ENCODE results near the gene PSME2.
"Not testable (repeated sequence)": the region's sequence is repeated elsewhere in the genome, so short reads cannot be mapped to it uniquely, and the experiment has no call there.

The PSME2 gene

GRCh38 chr14:24114532-24115421 is 31.6 kb downstream of the PSME2 start, which contains the start of the genes DCAF11 and NRL:
Gene DCAF11 (plus strand): TSS chr14:24114777. CDS start chr14:24115595, 818 bp downstream.
Gene NRL (minus strand): TSS chr14:24114949. CDS start chr14:24082848, 32,101 bp downstream.
- DNase-seq (ENCODE audit: low spot score): peak; percentile 99

- peak; percentile 81 for DNase-seq (ENCODE audit: low spot score)
Observed at GRCh38 chr14:24113801-24114531, 32.4 kb downstream of the PSME2 start.

- DNase-seq (ENCODE audit: low spot score): no peak
Observed at GRCh38 chr14:24113379-24113800, 33.0 kb downstream of the PSME2 start.

GRCh38 chr14:24110523-24110922 is 35.9 kb downstream of the PSME2 start:
- no peak for DNase-seq (ENCODE audit: low spot score)

- no peak for DNase-seq (ENCODE audit: low spot score)
Observed at GRCh38 chr14:24110060-24110459, 36.4 kb downstream of the PSME2 start.

- no peak for DNase-seq (ENCODE audit: low spot score)
Observed at GRCh38 chr14:24108336-24108874, 38.0 kb downstream of the PSME2 start.

GRCh38 chr14:24106672-24107271 is 39.6 kb downstream of the PSME2 start:
- no peak for DNase-seq (ENCODE audit: low spot score)

- not testable (repeated sequence) for DNase-seq (ENCODE audit: low spot score)
Observed at GRCh38 chr14:24105609-24106239, 40.7 kb downstream of the PSME2 start.

- DNase-seq (ENCODE audit: low spot score): no peak
Observed at GRCh38 chr14:24103451-24103850, 43.0 kb downstream of the PSME2 start.

GRCh38 chr14:24102357-24103048 is 43.9 kb downstream of the PSME2 start:
- DNase-seq (ENCODE audit: low spot score): no peak

GRCh38 chr14:24100982-24101494 is 45.4 kb downstream of the PSME2 start:
- no peak for DNase-seq (ENCODE audit: low spot score)

GRCh38 chr14:24100197-24100981 is 46.0 kb downstream of the PSME2 start:
- DNase-seq (ENCODE audit: low spot score): no peak

- DNase-seq (ENCODE audit: low spot score): no peak
Observed at GRCh38 chr14:24098927-24099813, 47.2 kb downstream of the PSME2 start.

GRCh38 chr14:24098229-24098926 is 48.0 kb downstream of the PSME2 start:
- DNase-seq (ENCODE audit: low spot score): no peak

GRCh38 chr14:24096545-24097181 is 49.7 kb downstream of the PSME2 start:
- DNase-seq (ENCODE audit: low spot score): no peak

- peak; percentile 73 for DNase-seq (ENCODE audit: low spot score)
Observed at GRCh38 chr14:24095271-24096068, 50.9 kb downstream of the PSME2 start.

GRCh38 chr14:24094841-24095270 is 51.6 kb downstream of the PSME2 start:
- peak; percentile 4 for DNase-seq (ENCODE audit: low spot score)

Measured in activated CD4-positive, alpha-beta T cell treated with anti-CD3 and anti-CD28 coated beads, Interleukin-2, Interleukin-4, amounts not matched to agents 100 ng/mL and 50 ng/mL, durations not matched to agents 16 hours and 8 hours (primary cell).